ENCODE measurements around the gene CWF19L2.
"Not testable (repeated sequence)": the region's sequence is repeated elsewhere in the genome, so short reads cannot be mapped to it uniquely, and the experiment has no call there.

CWF19L2 gene

DNA sequence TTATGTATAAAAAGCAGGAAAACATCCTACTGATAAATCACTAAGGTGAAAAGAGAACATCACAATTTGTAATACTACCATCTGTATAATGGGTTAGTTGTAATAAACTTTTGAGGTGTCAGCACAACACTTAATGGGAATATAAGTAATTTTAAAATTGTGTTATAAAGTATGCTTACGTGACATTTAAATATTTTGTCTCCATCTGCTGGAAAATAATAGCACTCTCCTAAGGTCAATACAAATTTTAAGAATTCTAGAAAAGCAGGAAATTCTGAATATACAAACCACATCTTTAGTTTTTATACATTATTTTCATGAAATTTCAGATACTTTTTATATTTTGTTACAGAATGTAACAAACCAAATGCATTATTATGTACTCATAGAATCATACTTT is 19.5 kb downstream of the CWF19L2 start:
- DNase-seq (ENCODE audit: low read depth in 2 of 2): no peak

DNA sequence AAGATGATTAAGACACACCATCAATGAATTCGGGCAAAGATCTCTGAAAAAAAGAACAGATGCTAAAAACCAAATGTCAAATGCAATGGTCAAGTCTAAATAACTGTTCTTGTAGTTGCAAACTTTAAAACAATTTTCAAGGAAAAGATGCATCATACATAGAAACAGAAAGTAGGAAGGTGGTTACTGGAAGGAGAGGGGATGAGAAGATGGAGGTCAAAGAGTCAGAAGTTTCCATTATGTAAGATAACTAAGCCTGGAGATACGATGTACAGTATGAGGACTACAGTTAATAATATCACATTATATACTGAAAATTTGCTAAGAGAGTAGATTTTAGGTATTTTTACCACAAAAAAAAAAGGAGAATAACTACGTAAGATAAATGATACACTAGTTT is 27.1 kb downstream of the CWF19L2 start:
- DNase-seq (ENCODE audit: low read depth in 2 of 2): no peak

DNA sequence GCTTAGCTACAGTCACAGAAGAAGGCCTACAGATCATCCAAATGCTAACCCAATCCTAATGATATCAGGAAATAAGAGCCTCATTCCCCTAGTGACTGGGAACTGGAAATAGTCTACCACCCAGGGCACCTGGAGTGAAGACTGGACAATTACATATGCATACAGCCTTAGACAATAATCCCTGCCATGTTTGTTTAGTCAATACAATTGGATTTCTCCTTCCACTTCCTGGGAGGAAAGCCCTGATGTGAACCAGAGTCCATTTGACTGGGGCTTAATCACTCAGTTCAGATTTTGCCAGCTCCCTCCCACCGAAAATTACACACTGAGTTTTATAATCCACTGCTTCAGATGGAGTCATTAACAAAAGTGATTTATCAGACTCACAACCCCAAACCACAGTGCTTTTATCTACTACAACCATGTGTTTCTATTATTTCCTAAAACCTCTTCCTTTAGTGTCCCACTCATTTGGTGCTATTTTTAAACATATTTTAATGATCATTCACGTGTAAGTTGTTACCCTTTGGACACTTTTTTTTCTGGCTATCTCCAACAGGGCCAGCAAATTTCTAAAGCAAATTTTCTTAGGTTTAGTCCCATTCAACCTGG is 29.9 kb downstream of the CWF19L2 start:
- DNase-seq (ENCODE audit: low read depth in 2 of 2): no peak

DNA sequence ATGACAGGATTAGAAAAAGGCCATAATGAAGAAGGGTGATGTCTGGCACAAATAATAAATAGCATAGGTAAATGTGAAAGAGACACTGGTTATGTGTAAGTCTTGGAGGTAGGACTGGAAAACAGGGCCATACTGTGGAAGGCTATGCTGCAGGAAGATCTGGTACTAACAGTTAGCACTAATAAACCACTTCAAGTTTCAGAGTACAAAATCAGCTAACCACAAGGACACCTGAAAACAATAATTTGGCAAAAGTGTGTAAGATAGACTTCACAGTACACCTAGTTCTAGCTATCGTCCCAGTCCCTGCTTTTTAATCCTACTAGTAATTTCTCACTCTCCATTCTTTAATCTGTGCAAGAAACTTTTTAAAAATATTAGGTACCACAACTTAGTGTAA is 44.3 kb downstream of the CWF19L2 start:
- no peak for DNase-seq (ENCODE audit: low read depth in 2 of 2)

DNA sequence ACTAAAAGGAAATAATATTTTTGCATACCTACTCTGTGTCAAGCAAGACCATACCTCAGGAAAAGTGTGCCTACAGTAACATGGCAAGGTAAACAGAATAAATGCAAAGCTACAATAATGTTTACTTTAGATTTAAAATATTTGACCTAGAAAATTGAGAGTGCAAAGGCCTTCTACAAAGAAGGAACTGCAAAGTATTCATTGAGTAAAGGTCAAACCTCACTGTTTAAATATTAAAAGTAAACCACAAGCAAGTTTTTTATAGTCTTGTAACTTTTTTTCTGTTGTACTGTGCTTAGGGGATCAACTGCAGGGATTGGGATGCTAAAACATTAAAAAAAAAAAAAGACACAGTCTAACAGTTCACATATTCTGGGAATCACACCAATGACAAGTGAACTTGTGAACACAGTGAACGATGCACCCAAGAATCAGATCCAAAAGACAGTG is 48.8 kb downstream of the CWF19L2 start:
- DNase-seq (ENCODE audit: low read depth in 2 of 2): no peak

DNA sequence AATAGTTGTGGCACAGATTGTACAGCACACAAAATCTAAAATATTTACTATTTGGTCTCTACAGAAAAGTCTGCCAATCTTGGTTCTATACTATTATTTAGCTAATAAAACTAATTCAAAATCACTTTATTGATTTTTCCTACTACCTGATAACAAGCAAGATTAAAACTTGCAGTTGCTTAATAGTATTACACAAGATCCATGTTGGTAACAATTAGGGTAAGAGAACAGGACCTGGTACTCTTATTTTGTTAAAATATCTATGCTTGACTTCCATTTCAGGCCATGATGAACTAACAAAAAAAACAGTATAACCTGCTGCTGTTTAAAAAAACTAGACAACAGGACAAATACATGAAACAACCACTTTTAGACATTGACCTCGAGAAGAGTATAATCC is 52.4 kb downstream of the CWF19L2 start:
- no peak for DNase-seq (ENCODE audit: low read depth in 2 of 2)

DNA sequence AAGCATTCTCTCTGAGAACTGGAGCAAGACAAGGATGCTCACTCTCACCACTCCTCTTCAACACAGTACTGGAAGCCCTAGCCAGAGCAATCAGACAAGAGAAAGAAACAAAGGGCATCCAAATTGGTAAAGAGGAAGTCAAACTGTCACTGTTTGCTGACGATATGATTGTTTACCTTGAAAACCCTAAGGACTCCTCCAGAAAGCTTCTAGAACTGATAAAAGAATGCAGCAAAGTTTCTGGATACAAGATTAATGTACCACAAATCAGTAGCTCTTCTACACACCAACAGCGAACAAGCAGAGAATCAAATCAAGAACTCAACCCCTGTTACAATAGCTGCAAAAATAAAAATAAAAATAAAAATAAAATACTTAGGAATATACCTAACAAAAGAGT is 56.5 kb downstream of the CWF19L2 start:
- DNase-seq (ENCODE audit: low read depth in 2 of 2): not testable (repeated sequence)

DNA sequence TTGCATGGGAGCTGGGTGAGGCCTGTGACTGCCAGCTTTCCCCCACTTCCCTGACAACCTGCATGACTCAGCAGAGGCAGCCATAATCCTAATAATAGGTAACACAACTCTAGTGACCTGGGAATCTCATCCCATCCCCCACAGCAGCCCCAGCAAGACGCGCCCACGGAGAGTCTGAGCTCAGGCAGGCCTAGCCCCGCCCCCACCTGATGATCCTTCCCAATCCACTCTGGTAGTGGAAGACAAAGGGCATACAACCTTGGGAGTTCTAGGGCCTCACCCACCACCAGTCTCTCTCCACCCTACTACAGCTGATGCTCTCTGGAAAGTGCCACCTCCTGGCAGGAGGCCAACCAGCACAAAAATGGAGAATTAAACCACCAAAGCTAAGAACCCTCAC is 60.3 kb downstream of the CWF19L2 start:
- DNase-seq (ENCODE audit: low read depth in 2 of 2): no peak

DNA sequence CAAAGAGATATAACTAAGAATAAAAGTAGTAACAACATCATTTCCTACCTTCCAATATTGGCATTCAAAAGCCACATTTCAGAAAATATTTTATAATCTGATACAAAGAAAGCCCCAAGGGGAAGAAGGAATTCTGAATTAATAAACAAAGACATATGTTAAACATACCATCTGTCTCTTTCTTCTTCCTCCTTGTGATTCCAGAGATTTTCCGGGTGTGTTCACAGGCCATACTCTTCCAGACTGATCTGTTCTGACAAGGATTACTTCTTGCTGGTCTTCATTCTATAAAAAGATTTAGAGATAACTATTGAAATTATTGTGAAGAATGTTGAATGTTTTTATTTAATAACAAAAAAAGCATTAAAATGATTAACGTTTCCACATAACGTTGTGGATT is 65.0 kb downstream of the CWF19L2 start:
- no peak for DNase-seq (ENCODE audit: low read depth in 2 of 2)

DNA sequence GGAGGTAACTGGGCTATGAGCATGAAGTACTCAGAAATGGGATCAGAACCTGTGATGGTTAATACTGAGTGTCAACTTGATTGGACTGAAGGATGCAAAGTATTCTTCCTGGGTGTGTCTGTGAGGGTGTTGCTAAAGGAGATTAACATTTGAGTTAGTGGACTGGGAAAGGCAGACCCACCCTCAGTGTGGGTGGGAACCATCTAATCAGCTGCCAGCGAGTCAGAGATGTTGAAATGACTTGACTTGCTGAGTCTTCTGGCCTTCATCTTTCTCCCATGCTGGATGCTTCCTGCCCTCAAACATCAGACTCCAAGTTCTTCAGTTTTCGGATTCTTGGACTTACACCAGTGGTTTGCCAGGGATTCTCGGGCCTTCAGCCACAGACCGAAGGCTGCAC is 66.9 kb downstream of the CWF19L2 start:
- DNase-seq (ENCODE audit: low read depth in 2 of 2): not testable (repeated sequence)

DNA sequence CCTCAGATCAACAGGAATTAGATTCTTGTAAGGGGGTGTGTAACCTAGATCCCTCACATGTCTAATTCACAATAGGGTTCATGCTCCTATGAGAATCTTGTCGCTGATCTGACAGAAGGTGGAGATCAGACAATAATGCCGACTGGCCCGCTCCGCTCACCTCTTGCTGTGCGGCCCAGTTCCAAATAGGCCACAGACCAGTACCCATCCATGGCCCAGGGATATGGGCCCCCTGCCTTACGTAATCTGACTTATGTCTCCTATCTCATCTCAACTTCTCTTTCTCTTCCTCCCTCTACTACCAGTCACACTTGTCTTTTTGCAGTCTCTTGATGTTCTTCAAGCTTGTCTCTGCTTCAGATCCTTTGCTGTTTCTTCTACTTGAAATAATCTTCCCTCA is 70.0 kb downstream of the CWF19L2 start:
- DNase-seq (ENCODE audit: low read depth in 2 of 2): no peak

DNA sequence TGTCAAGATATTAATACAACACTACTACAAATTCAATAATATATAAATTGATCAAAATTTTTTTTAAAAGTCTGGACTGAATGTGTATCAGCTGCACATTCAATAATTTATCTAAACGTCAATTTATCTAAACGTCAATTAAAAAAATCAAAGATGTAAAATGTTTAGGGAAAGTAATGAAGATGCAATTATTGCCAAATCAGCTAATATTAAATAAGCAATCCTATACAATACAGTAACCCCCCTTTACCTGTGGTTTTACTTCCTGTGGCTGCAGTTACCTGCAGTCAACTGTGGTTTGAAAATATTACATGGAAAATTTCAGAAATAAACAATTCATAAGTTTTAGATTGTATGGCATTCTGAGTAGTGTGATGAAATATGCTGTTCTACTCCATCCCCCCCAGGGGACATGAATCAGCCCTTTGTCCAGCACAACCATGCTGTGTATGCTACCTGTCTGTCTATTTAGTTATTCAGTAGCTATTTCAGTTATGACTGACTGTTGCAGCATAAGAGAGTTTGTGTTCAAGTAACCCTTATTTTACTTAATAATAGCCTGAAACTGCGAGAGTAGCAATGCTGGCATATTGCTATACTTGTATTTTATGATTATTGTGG is 72.2 kb downstream of the CWF19L2 start:
- DNase-seq (ENCODE audit: low read depth in 2 of 2): no peak

DNA sequence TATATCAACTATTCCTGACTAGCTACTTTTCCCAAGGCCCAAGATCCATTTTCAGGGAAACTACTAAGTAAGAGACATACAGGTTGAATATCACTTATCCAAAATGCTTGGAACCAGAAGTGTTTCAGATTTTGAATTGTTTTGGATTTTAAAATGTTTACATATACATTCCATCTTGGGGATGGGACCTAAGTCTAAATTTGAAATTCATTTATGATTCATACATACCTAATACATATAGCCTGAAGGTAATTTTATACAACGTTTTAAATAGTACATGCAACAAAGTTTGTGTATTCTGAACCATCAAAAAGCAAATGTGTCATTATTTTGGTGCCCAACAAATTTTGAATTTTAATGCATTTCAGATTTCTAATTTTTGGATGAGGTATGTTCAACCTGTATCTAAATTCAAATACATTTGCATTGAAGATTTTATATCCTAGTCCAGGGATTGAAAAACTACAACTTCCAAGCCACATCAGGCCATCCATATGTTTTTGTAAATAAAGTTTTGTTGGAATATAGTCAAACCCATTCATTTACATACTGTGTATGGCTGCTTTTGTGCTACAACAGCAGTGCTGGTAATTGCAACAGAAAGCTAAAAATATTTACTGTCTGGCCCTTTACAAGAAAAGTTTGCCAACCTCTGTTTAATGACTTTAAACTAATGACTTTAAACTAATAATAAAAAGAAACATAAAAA is 73.3 kb downstream of the CWF19L2 start:
- no peak for DNase-seq (ENCODE audit: low read depth in 2 of 2)

DNA sequence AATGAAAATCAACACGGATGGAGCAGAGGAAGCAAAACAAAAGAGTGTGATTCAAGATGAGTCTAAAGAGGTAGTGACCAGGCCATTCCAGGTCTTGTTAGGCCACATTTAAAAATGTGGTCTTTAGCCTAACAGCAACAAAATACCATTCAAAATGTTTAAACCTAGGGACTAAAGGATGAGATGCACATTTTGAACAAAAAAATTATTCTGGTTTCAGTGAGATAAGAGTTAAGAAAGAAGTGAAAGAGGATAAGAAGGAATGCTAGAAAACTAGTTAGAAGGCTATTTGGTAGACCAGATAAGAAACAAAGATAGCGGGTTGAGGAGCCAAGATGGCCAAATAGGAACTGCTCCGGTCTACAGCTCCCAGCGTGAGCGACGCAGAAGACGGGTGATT is 85.2 kb downstream of the CWF19L2 start:
- no peak for DNase-seq (ENCODE audit: low read depth in 2 of 2)

DNA sequence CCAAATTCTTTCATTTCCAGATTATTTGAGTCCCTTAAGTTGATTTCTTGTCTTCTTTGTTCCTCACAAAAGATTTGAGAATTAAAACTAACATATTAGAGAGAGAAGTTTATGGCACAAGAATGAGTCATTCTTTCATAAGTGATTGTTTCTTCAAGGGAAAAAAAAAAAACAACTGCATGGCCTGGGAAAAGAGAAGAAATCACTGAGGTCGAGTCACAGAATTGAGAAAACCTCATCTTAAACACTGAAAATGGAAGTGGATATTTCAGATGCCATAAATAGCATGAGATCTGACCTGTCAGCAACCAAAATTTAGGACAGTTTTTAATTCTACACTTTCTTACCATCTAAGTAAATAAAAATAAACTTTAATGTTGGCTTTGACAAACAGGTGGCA is 87.2 kb downstream of the CWF19L2 start:
- no peak for DNase-seq (ENCODE audit: low read depth in 2 of 2)

DNA sequence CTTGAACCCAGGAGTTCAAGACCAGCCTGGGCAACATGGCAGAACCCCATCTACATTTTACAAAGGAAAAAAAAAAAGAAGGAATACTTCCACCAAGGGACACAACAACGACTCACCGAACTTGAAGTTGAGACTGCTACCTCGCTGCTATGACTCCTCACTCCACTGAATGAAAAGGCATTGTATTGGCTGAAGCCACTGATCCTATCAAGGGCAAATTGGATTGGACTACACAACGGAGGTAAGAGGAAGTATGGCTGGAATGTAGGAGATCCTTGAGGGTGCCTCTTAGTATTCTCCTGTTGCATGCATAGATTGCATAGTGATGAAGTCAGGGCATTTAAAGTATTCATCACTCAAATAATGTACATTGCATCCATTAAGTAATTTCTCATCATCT is 97.9 kb downstream of the CWF19L2 start:
- DNase-seq (ENCODE audit: low read depth in 2 of 2): no peak

DNA sequence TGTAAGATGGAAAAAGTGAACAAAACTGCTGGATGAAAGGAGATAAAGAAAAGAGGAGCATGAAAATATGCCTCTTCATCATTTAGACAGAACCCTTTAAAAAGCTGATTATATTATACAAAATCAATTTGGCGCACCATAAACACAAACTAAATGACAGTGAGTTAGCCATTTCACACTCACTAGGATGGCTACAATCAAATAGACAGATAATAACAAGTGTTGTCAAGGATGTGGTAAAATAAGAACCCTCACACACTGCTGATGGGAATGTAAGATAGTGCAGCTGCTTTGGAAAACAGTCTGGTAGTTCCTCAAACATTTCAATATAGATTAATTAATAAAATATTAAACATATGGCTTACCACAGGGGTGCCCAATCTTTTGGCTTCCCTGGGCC is 99.7 kb downstream of the CWF19L2 start:
- DNase-seq (ENCODE audit: low read depth in 2 of 2): no peak

DNA sequence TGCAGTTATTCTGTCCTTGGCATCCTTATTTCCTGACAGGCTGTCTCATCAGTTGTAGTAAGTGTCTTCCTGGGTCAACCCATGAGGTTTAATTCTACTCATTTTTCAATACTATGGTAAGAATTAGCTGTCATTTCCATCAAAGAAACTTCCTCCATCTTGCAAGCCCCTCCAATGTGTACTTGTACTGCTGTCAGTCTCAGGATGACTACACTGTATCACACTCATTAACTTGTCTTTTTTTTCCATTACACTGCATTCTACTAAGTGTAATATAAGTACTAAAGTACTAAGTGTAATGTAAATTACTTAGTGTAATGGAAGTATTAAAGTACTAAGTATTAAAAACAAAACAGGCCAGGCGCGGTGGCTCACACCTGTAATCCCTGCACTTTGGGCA is 102.8 kb downstream of the CWF19L2 start:
- no peak for DNase-seq (ENCODE audit: low read depth in 2 of 2)

DNA sequence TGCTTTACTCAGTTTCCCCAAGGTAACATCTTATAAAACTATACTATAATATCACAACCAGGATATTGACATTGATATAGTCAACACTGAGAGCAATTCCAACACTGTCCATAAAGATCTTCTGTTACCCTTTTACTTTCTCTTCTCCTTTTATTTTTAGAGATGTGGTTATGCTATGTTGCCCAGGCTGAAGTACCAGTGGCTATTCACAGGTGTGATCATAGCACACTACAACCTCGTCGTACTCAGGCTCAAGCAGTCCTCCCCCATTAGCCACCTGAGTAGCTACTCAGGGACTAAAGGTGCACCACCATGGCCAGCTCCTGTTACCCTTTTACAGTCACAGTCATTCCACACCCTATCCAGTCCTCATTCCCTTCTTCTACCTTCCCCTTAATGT is 119.7 kb downstream of the CWF19L2 start:
- no peak for DNase-seq (ENCODE audit: low read depth in 2 of 2)

DNA sequence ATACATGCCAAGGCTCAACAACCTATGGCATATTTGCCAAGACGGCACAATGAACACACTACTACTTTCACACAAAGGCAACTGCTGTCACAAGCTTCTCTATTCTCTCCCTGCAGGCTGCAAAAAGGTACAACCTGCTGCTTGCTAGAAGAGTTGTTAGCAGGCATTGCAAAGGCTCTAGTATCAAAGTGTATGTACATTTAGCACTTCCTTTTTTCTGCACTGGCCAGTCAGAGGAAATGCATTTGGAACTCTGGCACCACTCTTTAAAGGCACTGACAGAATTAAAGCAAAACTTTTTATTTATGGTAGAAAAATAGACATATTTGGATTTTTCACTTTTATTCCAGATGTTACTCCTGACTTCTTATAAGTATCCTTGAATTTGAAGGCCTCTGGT is 125.9 kb downstream of the CWF19L2 start:
- no peak for DNase-seq (ENCODE audit: low read depth in 2 of 2)

DNA sequence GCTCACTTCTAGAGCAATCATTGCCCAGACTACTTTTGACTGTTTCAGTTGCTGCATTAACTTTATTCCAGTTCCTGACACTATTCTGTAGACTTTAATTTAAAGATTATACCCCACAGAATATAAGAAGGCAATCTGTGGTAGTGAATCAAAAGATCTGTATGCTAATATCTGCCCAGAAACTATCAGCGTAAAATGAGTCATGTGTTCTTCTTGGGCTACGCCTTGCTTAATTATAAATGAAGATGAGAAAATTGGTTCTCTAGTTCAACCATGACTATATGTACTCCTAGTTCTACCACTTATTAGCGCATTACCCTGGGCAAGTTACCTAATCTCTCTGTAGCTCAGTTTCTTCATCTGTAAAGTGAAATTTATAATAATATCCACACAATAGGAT is 128.5 kb downstream of the CWF19L2 start:
- DNase-seq (ENCODE audit: low read depth in 2 of 2): no peak

DNA sequence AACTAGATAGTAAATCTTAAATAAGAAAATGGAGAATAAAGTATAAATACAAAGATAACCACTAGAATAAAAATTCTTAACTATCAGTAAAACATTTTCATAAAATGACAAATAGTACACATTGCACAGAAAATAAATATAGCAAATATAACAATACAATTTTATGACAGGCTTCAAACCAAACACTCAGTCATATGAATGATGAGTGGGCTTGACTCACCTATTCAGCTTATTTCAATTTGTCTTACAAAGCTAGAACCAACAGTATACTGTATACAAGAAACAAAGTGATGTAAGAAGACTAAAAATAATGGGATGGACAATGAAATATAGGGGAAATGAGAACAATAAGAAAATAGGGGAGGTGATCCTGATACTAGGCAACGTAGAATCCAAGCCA is 141.2 kb downstream of the CWF19L2 start:
- no peak for DNase-seq (ENCODE audit: low read depth in 2 of 2)

DNA sequence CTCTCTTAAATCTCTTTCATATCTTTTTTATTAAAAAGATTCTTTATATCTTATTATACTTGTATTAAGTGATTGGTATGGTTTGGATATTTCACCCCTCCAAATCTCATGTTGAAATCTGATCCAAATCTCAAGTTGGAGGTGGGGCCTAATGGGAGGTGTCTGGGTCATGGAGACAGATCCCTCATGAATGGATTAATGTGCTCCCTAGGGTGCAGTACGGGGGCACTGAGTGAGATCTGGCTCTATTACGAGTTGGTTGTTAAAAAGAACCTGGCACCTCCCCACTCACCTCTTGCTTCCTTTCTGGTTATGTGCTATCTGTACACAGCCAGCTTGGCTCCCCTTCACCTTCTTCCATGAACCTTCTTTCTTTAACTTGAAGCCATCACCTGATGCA is 149.6 kb downstream of the CWF19L2 start:
- DNase-seq (ENCODE audit: low read depth in 2 of 2): no peak

Measured in stimulated activated CD8-positive, alpha-beta memory T cell treated with anti-CD3 and anti-CD28 coated beads, Interleukin-15, amount 100 ng/mL, for 4 hours (primary cell).